Measurements from ENCODE around the gene KRT2. TPM values are rescaled to one million over a fixed set of nuclear protein-coding genes. Genes with fewer than 3 reads are reported as not detected.

KRT2 gene
- total and polyA plus RNA-seq, 10 of the 15 experiments (the other 5 are each of a cell fraction or from before 2014, with no cell fraction given) = 0.08 to 0.12 TPM; not detected in 8

DNA sequence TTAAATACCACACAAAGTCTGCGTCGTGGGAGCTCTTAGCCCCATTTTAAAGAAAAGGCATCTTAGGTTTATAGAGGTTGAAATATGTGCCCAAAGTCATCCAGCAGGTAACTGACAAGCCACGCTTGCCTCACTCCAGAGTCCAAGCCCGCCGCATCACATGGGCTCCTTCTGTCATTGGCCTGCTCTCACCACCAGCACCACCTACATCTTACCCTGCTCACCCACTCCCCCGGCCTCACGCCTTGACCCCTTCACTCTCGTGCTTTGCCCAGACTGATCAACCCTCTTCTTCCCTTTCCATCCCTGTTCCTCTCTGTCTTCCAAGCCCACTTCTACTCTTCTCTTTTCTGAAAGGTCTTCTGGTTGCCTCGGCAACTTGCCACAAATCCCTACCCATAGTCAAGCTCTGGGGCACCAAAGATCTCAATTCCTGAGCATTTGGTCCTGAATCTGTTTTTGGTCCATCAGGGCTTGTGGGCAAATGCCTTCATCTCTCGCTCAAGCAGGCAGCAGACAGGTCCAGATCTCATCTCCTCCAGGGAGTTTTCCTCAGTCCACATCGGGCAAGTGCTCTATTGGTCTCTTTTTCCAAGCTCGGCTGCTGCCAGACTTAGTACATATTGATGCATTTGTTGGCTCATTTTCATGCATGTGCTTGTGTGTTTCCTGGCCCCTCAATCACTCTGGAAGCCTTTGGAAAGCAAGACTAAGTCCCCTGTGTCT is 31.7 kb upstream of the KRT2 start:
- Histone ChIP-seq H3K4me1 (ENCODE audit: control insufficient read depth, insufficient read depth, low read length) (no peaks in the 10 kb centered on the region), H2AFZ (ENCODE audit: control insufficient read depth, low read depth, low read length) (no peak overlapping the region), H3K36me3 (ENCODE audit: control insufficient read depth in 2 of 2, insufficient read depth in 2 of 2, low read length in 1 of 2) (no peaks in the 10 kb centered on the region), H3K27ac (ENCODE audit: control insufficient read depth, insufficient read depth) (no peak overlapping the region), H3K9ac (ENCODE audit: control insufficient read depth, insufficient read depth, low read length) (no peak overlapping the region), H3K4me2 (ENCODE audit: control insufficient read depth, insufficient read depth) (no peak overlapping the region), H3K4me3 (no peak overlapping the region), H3K27me3 (replicated peaks in 1 of 2; ENCODE audit: control insufficient read depth in 2 of 2, insufficient read depth in 2 of 2, low read length in 1 of 2) (peaks cover 4 to 9% of the 10 kb centered on the region in 2 experiments), H3K79me2 (ENCODE audit: control insufficient read depth, insufficient read depth, low read length) (no peaks in the 10 kb centered on the region), H4K20me1 (ENCODE audit: control insufficient read depth, insufficient read depth) (peaks cover 4% of the 10 kb centered on the region; the same call in 1 of the 2 replicates), H3K9me3 (replicated peaks; ENCODE audit: control insufficient read depth, insufficient read depth, low read length) (no peaks in the 10 kb centered on the region)
- ChIA-PET SMC1A (ENCODE audit: uncharacterized antibody, unreplicated experiment) (no interaction called here), POLR2A (interaction anchor here (0.6 kb wide), 1 partner anchor 1130 kb away, joined by 4 read pairs; no protein-coding TSS in a partner anchor), CTCF (no interaction called here), RAD21 (ENCODE audit: unreplicated experiment) (no interaction called here)
- BruUV-seq (replicated peaks) = no TSS peak
- intact Hi-C loops (cut with micrococcal nuclease; ENCODE audit: unreplicated experiment) (no loop called here), in situ Hi-C loops (cut with MboI) (no loop called here)
- TF ChIP-seq RCOR1 (conservative IDR thresholded peaks at IDR 0.05; ENCODE audit: low read depth, low read length) = no peak
- TF ChIP-seq, protein P1, sequence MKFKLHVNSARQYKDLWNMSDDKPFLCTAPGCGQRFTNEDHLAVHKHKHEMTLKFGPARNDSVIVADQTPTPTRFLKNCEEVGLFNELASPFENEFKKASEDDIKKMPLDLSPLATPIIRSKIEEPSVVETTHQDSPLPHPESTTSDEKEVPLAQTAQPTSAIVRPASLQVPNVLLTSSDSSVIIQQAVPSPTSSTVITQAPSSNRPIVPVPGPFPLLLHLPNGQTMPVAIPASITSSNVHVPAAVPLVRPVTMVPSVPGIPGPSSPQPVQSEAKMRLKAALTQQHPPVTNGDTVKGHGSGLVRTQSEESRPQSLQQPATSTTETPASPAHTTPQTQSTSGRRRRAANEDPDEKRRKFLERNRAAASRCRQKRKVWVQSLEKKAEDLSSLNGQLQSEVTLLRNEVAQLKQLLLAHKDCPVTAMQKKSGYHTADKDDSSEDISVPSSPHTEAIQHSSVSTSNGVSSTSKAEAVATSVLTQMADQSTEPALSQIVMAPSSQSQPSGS (IDR thresholded peaks at IDR 0.05; ENCODE audit: low read length) = no peak
- no peak for TF ChIP-seq ESRRA (IDR thresholded peaks at IDR 0.05; ENCODE audit: low read length)
- no peak for TF ChIP-seq PAX5 (IDR thresholded peaks at IDR 0.05; ENCODE audit: borderline replicate concordance, low read depth, low read length)
- TF ChIP-seq NFIC (IDR thresholded peaks at IDR 0.05; ENCODE audit: low read depth, low read length) = no peak
- TF ChIP-seq MYC (IDR thresholded peaks at IDR 0.05; ENCODE audit: insufficient read depth, insufficient read length, insufficient replicate concordance, low read length, severe bottlenecking) = no peak
- no peak for TF ChIP-seq EED (IDR thresholded peaks at IDR 0.05; ENCODE audit: low read depth)
- TF ChIP-seq HDGF (IDR thresholded peaks at IDR 0.05) = no peak
- TF ChIP-seq NBN (IDR thresholded peaks at IDR 0.05) = no peak
- TF ChIP-seq E4F1 (IDR thresholded peaks at IDR 0.05; ENCODE audit: borderline replicate concordance, partially characterized antibody) = no peak
- TF ChIP-seq CREM (IDR thresholded peaks at IDR 0.05; ENCODE audit: low read depth) = no peak
- no peak for TF ChIP-seq HCFC1 (IDR thresholded peaks at IDR 0.05; ENCODE audit: low read length)
- no peak for TF ChIP-seq CEBPZ (IDR thresholded peaks at IDR 0.05; ENCODE audit: low read depth, low read length)
- no peak for TF ChIP-seq STAT3 (IDR thresholded peaks at IDR 0.05; ENCODE audit: low read depth, low read length)
- no peak for TF ChIP-seq SMC3 (IDR thresholded peaks at IDR 0.05; ENCODE audit: borderline replicate concordance, low read length)
- no peak for TF ChIP-seq GATAD2B (conservative IDR thresholded peaks at IDR 0.05; ENCODE audit: low read depth)
- no peak for TF ChIP-seq KDM1A (IDR thresholded peaks at IDR 0.05; ENCODE audit: borderline replicate concordance)
- no peak for TF ChIP-seq CHD2 (IDR thresholded peaks at IDR 0.05; ENCODE audit: borderline replicate concordance, low read depth, low read length)
- DNase-seq (ENCODE audit: low read depth, low spot score) = no peak
- no peak for FAIRE-seq
- WGBS (ENCODE audit: insufficient coverage, insufficient replicate concordance, low lambda C conversion rate, missing lambda C conversion rate) = 33% methylated on average over 12 of the region's 12 CpGs
- ATAC-seq = no peak

All from GM12878 (cell line).